NCI-H510A treated with DMSO at 0.1 percent for 48 hours (cell line): Measurements from ENCODE around the gene LAMC3.
A peak's percentile ranks its signal among the peaks of the same experiment; 100 is the strongest.

ENCODE experiments used
- DNase-seq: peaks from one replicate; lab custom pipeline; 2025; lab: John Stamatoyannopoulos, UW

Gene LAMC3

GRCh38 chr9:130979591-130980385 lies 29.2 kb upstream of the LAMC3 start:
- DNase-seq: no peak

- no peak for DNase-seq
These were observed 28.4 kb upstream of the LAMC3 start for GRCh38 chr9:130980526-130980925.

GRCh38 chr9:130981002-130981755 lies 27.8 kb upstream of the LAMC3 start:
- no peak for DNase-seq

GRCh38 chr9:130981756-130982137 lies 27.2 kb upstream of the LAMC3 start:
- no peak for DNase-seq

GRCh38 chr9:130982636-130983358 lies 26.2 kb upstream of the LAMC3 start:
- DNase-seq: peak; percentile 75

GRCh38 chr9:130983359-130983670 lies 25.7 kb upstream of the LAMC3 start:
- no peak for DNase-seq

GRCh38 chr9:130983970-130984369 lies 25.0 kb upstream of the LAMC3 start:
- no peak for DNase-seq

GRCh38 chr9:130984521-130984920 lies 24.5 kb upstream of the LAMC3 start:
- no peak for DNase-seq

GRCh38 chr9:130985029-130985428 lies 23.9 kb upstream of the LAMC3 start:
- DNase-seq: no peak

- no peak for DNase-seq
These were observed 23.3 kb upstream of the LAMC3 start for GRCh38 chr9:130985606-130986162.

- DNase-seq: no peak
These were observed 22.5 kb upstream of the LAMC3 start for GRCh38 chr9:130986356-130986965.

GRCh38 chr9:130987054-130987453 lies 21.9 kb upstream of the LAMC3 start:
- no peak for DNase-seq

GRCh38 chr9:130987738-130988399 lies 21.1 kb upstream of the LAMC3 start:
- no peak for DNase-seq

- DNase-seq: no peak
These were observed 20.6 kb upstream of the LAMC3 start for GRCh38 chr9:130988400-130988747.

- no peak for DNase-seq
These were observed 20.1 kb upstream of the LAMC3 start for GRCh38 chr9:130988905-130989304.

GRCh38 chr9:130989391-130989790 lies 19.6 kb upstream of the LAMC3 start:
- DNase-seq: no peak

GRCh38 chr9:130989891-130990290 lies 19.1 kb upstream of the LAMC3 start:
- no peak for DNase-seq

- no peak for DNase-seq
These were observed 18.5 kb upstream of the LAMC3 start for GRCh38 chr9:130990306-130990977.

GRCh38 chr9:130990978-130991777 lies 17.8 kb upstream of the LAMC3 start:
- DNase-seq: no peak
